DND-41 (cell line): ENCODE results near the gene SLAMF9.

Experiments used
- EZH2 ChIP-seq: IDR thresholded peaks from 3 replicates; pipeline ENCODE4 v1.6.1; 2012; ENCODE audit warnings: borderline replicate concordance, low read depth, mild to moderate bottlenecking, moderate library complexity, low read length, inconsistent platforms; ENCODE audit not compliant: severe bottlenecking
- TF ChIP-seq, protein P1 (sequence below): IDR thresholded peaks from 2 replicates; pipeline ENCODE4 v1.5.1; 2012; ENCODE audit warnings: borderline replicate concordance, low read length, moderate library complexity, mild to moderate bottlenecking; ENCODE audit not compliant: poor library complexity, severe bottlenecking; ENCODE audit errors: extremely low read depth

DNA sequence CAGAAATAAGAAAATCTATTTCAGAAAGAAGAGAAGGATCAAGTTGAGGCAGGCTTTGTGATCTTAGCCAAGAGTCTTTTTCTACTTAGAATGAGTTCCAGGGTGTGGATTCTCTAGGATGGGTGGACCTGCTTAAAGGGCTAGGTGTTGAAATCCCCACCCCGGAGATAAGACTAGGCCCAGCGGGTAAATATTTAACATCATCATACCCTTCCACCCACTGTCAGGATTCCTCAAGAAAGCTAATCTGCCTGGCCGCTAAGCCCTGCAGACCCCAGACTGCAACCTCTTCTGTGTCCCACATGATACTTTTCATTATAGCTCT lies 14.4 kb downstream of the SLAMF9 start:
- TF ChIP-seq, protein P1, sequence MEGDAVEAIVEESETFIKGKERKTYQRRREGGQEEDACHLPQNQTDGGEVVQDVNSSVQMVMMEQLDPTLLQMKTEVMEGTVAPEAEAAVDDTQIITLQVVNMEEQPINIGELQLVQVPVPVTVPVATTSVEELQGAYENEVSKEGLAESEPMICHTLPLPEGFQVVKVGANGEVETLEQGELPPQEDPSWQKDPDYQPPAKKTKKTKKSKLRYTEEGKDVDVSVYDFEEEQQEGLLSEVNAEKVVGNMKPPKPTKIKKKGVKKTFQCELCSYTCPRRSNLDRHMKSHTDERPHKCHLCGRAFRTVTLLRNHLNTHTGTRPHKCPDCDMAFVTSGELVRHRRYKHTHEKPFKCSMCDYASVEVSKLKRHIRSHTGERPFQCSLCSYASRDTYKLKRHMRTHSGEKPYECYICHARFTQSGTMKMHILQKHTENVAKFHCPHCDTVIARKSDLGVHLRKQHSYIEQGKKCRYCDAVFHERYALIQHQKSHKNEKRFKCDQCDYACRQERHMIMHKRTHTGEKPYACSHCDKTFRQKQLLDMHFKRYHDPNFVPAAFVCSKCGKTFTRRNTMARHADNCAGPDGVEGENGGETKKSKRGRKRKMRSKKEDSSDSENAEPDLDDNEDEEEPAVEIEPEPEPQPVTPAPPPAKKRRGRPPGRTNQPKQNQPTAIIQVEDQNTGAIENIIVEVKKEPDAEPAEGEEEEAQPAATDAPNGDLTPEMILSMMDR, result no peak
- no peak for TF ChIP-seq EZH2
